Measurements from ENCODE around the gene LRRC59. TPM values are rescaled to one million over a fixed set of nuclear protein-coding genes. Genes with fewer than 3 reads are reported as not detected.

Gene LRRC59
- 105 and 119 TPM in 2 replicates for total RNA-seq (2014; rRNA removed; shearing (Covaris generic))

DNA sequence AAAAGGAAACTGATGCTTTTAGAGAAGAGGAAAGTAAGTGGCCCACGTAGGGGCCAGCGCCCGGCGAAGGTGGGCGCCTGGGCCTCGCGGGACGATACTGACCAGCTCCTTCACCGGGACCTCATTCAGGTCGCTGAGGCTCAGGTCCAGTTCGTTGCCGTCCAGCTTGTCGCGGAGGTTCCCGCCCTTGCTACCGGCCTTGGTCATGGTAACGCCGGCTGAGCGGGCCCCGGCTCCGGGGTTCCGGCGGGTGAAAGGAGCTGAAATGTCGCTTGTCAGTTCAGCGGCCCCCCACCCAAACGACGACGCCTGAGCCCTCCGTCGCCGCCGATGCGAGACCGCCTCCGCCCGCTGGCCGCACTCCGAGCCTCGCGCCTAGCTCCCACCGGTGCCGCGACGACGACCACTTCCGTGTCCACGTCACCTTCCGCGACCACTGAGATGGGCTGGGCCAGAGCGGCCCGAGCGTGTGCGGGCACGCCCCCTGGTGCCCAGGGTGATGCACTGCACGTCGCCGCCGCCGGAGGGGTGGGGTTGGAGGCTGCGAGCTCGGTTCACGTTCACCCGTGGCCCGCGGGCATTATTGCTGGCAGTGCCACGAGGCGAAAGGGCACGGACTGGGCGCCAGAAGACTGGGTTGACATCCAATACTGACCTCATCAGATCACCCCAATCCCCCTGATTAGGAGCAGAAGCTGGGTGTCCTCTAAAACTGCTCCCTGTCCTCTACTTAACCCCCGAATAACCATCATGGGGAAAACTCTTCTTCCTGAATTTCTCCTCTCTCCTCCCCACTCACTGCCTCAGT, at the start of gene LRRC59:
Gene LRRC59, minus strand, starts transcription at position 413 of the 808 bp plus-strand sequence. Its CDS starts 206 bp downstream, at position 207.
- peak; percentile 95 for DNase-seq

DNA sequence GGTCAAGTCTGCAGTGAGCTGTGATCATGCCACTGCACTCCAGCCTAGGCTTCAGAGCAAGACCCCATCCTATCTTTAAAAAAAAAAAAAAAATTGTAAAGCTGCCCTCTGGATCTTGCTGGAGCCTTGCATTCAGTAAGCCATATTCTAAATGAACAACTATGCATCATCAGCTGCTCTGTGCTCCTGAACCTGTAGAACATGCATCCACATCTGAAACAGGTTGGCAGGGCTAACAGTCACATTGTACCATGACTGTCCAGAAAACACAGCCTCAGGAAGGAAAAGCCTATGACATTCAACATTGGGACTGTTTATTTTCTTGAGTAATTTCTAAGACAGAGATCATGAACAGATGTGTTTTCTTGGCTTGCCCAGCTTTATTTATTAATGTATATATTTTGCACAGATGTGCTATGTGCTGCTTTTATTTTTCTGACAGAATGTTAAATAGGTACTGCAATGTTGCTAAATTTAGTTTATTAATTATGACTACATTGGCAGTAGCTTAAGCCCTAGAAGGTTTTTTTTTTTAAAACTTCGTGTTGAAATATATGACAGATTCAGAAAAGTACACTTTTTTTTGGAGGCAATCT, 48.5 kb upstream of the LRRC59 start:
- no peak for DNase-seq
- no peaks in the 10 kb centered on the region for H3K36me3 ChIP-seq (replicated peaks; ENCODE audit: control insufficient read depth, insufficient read depth, low read length)
- no peak overlapping the region for H3K4me3 ChIP-seq (ENCODE audit: insufficient read depth, low read depth, low read length)
- H3K27me3 ChIP-seq (ENCODE audit: control insufficient read depth, insufficient read depth, low read length) = no peaks in the 10 kb centered on the region

More for the DNA sequence above, at the start of gene LRRC59:
- H3K27me3 ChIP-seq (ENCODE audit: control insufficient read depth, insufficient read depth, low read length) = no peaks in the 10 kb centered on the region
- peak within 1 kb of the TSS; percentile 87 for H3K4me3 ChIP-seq (ENCODE audit: insufficient read depth, low read depth, low read length)
- peaks cover 25% of the 10 kb centered on the region for H3K36me3 ChIP-seq (replicated peaks; ENCODE audit: control insufficient read depth, insufficient read depth, low read length)

DNA sequence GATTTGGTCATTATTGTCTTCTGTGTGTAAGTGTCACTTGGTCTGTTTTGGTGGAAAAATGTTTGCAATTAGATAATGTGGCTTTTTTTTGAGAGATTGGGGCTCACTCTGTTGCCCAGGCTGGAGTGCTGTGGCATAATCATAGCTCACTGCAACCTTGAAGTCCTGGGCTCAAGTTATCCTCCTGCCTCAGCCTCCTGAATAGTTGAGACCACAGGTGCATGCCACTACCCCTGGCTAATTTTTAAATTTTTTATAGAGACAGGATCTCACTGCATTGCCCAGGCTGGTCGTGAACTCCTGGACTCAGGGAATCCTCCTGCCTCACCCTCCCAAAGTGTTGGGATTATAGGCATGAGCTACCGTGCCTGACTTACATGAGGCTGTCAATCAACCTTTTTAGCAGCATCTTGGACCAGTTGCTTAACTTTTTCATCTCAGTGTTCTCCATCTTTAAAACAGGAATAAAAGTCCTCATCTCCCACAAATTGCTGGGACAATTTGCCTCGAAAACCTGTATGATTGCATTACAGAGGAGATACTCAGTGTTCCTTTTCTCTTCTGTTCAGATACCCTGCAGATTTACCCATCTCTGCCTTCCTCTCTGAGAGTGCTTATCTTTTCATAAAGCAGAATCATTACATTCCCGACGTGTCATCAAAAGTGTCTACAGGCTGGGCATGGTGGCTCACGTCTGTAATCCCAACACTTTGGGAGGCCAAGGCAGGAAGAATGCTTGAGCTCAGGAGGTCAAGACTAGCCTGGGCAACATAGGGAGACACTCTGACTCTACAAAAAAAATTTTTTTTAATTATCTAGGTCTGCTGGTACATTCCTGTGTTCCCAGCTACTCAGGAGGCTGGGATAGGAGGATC, 47.8 kb upstream of the LRRC59 start:
- H3K27me3 ChIP-seq (ENCODE audit: control insufficient read depth, insufficient read depth, low read length) = no peaks in the 10 kb centered on the region
- no peaks in the 10 kb centered on the region for H3K36me3 ChIP-seq (replicated peaks; ENCODE audit: control insufficient read depth, insufficient read depth, low read length)
- no peak overlapping the region for H3K4me3 ChIP-seq (ENCODE audit: insufficient read depth, low read depth, low read length)
- DNase-seq = no peak

DNA sequence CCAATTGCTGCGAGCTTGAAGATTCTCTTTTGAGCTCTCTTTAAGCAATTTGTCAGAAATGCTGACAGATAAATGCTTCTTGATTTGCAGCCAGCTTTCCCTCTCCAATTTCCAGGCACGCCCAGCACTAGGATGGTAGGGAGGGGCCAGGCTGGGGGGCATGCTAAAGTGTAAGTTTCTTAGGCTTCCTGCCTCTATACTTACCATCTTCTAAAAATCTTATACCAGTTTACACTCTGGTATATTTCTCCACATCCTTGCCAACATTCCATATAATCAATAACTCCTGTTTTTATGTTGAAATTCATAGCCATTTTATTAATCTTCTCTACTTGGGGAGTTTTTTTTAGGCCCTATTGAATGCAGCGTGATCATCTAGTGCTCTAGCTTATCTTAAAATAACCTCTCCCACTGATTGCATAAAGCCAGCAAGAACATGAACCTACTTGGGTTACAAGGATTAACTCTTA, 46.2 kb upstream of the LRRC59 start:
- Histone ChIP-seq H3K27me3 (ENCODE audit: control insufficient read depth, insufficient read depth, low read length) (no peaks in the 10 kb centered on the region), H3K36me3 (replicated peaks; ENCODE audit: control insufficient read depth, insufficient read depth, low read length) (no peaks in the 10 kb centered on the region), H3K4me3 (ENCODE audit: insufficient read depth, low read depth, low read length) (no peak overlapping the region)
- no peak for DNase-seq

DNA sequence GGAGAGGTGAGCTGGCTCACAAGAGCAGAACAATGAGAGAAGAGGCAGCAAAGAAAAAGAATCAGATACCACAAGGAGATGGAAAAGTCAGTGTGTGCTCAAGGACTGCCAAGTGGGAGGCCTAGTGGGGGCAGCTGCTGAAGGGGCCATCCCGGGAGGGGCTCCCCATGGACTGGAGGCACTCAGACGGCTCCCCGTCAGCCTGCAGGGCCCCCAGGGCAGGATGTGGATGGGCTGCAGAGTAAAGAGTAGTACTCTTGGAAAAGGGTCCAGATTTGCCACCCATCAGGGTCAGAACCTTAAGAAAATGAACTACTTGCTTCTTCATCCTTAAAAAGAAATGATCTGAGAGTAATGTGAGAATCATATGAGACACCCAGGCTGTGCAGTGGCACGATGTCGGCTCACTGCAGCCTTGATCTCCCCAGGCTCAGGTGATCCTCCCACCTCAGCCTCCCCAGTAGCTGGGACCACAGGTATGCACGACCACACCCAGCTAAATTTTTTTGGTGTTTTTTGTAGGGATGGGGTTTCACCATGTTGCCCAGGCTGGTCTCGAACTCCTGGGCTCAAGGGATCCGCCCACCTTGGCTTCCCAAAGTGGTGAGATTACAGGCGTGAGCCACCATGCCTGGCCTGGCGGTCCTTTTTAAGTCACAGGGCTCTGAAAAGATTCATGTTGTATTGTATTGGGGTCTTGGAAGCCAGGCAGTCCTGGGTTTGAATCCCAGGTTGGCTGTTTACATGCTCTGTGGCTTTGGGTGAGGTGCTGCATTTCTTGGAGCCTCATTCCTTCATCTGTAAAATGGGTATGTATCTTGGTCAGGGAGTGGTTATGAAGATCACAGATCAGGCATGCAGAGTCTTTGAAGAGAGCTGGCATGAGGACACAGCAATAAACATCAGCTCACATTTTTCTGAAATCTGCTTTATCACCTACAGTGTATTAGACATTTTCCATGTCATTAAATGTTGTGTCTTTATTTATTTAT, 43.8 kb upstream of the LRRC59 start:
- Histone ChIP-seq H3K4me3 (ENCODE audit: insufficient read depth, low read depth, low read length) (no peak overlapping the region), H3K27me3 (ENCODE audit: control insufficient read depth, insufficient read depth, low read length) (no peaks in the 10 kb centered on the region), H3K36me3 (replicated peaks; ENCODE audit: control insufficient read depth, insufficient read depth, low read length) (no peaks in the 10 kb centered on the region)
- no peak for DNase-seq

DNA sequence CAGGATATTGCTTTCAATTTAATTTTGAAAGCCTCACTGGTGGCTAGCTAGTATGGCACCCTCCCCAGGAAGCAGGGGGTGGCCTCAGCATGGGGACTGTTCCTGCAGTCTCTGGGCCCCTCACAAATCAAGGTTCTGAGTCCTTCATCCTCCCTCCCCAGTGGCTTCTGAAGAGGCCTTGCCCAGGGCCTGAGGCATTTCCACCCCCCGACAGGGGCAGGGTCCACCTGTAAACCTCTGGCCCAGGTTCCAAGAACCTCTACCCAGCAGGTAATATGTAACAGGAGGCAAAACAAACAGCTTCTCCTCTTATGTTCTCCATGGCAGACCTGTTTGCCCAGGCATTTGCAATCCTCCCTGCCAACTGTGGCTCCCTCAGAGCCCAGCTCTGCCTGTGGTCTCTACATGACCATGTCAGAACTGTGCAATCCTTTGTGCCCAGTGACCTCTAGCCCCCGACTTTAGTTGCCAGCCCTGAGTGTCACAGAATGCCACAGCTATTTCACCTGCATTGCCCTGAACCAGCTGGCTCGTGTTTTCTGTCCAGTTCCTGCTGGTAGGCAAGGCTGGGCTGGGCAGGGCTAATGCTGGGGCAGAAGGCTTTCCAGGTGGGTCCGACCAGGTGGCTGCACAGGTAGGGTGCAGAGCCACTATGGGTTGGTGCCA, 43.0 kb upstream of the LRRC59 start:
- no peak overlapping the region for H3K4me3 ChIP-seq (ENCODE audit: insufficient read depth, low read depth, low read length)
- DNase-seq = no peak
- no peaks in the 10 kb centered on the region for H3K36me3 ChIP-seq (replicated peaks; ENCODE audit: control insufficient read depth, insufficient read depth, low read length)
- no peaks in the 10 kb centered on the region for H3K27me3 ChIP-seq (ENCODE audit: control insufficient read depth, insufficient read depth, low read length)

DNA sequence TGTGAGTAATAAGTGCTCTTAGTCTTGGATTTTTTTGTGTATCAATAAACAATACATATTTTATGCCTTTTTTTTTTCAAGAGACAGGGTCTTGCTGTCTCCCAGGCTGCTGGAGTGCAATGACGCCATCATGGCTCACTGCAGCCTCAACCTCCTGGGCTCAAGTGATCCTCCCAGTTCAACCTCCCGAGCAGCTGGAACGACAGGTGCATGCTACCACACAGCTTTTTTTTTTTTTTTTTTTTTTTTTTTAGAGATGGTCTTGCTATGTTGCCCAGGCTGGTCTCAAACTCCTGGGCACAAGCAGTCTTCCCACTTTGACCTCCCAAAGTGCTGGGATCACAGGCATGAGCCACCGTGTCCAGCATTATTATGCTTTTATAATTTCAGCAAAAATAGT, 41.7 kb upstream of the LRRC59 start:
- H3K27me3 ChIP-seq (ENCODE audit: control insufficient read depth, insufficient read depth, low read length) = no peaks in the 10 kb centered on the region
- no peak overlapping the region for H3K4me3 ChIP-seq (ENCODE audit: insufficient read depth, low read depth, low read length)
- H3K36me3 ChIP-seq (replicated peaks; ENCODE audit: control insufficient read depth, insufficient read depth, low read length) = no peaks in the 10 kb centered on the region
- no peak for DNase-seq

DNA sequence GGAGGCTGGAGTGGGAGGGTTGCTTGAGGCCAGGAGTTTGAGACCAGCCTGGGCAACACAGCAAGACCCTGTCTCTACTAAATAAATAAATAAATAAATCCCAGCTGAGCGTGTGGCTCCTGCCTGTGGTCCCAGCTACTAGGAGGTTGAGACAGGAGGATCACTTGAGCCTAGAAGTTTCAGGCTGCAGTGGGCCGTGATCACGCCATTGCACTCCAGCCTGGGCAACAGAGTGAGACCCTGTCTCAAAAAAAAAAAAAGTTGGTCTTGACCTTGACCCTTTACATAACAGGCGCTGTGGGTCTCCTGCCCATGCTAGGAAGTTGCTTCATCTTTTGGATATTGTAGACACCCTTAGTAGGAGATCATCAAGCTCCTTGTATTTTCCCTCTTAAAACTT, 40.1 kb upstream of the LRRC59 start:
- DNase-seq = no peak
- H3K27me3 ChIP-seq (ENCODE audit: control insufficient read depth, insufficient read depth, low read length) = no peaks in the 10 kb centered on the region
- H3K36me3 ChIP-seq (replicated peaks; ENCODE audit: control insufficient read depth, insufficient read depth, low read length) = no peaks in the 10 kb centered on the region
- no peak overlapping the region for H3K4me3 ChIP-seq (ENCODE audit: insufficient read depth, low read depth, low read length)

DNA sequence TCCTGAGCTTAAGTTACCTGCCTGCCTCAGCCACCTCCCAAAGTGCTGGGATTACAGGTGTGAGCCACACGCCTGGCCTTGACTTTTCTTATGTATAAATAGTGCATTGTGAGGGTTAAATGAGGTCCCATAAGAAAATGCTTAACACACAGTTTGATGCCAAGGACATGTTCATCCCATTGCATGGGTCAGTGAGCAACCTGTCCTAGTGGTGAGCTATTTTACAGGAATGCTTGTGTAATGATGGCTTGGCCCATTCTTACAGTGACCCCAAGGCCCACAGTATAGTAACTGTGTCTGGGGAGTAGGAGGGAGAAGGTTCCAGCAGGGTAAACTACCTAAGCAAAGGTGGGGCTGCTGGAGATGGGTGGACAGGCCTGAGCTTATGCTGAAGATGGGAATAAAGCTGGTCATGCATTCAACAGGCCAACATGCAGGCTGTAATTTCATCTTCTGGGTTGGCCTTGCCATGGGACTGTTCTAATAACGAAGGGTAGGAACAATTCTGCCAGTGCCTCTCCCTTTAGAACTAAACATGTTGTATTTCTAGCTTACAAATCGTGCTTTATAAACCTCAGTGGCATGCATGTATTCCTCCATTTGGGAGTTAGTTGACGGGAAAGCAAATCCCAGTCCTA, 34.9 kb upstream of the LRRC59 start:
- no peaks in the 10 kb centered on the region; the same call in 1 of the 2 replicates for H3K36me3 ChIP-seq (replicated peaks; ENCODE audit: control insufficient read depth, insufficient read depth, low read length)
- H3K4me3 ChIP-seq (ENCODE audit: insufficient read depth, low read depth, low read length) = no peak overlapping the region
- no peaks in the 10 kb centered on the region for H3K27me3 ChIP-seq (ENCODE audit: control insufficient read depth, insufficient read depth, low read length)
- no peak for DNase-seq

DNA sequence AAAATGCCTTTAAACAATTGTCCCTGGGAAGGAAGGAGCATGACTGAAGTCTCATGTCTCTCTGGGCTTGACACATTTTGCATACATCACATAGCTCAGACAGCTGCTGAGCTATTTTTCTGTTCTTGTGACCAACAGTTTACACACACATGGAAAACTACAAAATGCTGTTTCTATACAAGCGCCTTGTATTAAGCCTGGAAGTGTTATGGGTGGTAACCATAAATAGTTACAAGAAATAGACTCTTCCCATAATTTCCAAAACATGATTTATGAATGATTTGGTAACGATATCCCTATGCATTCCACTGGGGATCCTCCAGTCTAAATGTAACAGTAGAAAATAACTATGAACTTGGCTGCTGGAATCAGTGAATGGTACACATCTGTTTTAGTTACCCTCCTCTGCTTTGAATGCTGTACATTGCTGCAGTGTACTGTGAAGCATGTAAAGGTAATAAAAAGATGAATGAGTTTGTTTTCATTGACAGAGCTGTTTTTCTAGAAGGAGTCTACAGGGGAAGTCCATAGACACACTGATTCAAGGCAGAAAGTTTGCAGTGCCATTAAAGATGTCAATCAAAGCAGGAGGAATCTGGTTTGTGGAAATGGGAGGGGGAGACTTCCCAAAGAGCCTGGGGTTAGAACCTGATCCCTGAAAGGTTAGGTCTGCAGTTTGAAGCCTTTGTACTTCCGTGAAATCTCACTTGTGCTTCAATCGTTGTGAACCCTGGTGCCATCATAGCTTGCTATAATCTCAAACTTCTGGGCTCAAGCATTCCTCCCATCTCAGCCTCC, 33.7 kb upstream of the LRRC59 start:
- H3K4me3 ChIP-seq (ENCODE audit: insufficient read depth, low read depth, low read length) = no peak overlapping the region
- H3K27me3 ChIP-seq (ENCODE audit: control insufficient read depth, insufficient read depth, low read length) = no peaks in the 10 kb centered on the region
- DNase-seq = no peak
- no peaks in the 10 kb centered on the region; the same call in 1 of the 2 replicates for H3K36me3 ChIP-seq (replicated peaks; ENCODE audit: control insufficient read depth, insufficient read depth, low read length)

DNA sequence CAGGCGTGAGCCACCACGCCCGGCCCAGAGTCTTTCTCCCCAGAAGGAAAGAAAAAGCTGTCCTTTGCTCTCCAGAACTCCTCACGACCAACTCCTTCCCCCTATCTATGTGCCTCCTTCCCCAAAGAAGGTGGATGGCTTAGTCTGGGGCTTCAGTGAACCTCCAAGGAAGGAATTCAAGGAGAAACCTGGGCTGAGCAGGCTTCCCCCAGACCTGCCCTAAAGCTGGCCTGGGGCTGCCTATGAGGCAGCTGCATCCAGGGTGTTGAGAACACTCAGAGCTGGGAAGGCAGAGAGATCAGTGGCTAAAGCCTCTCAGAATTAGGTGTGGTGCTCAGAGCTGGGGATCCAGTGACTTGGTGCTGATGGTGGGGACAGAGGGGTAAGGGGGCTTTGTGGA, 32.5 kb upstream of the LRRC59 start:
- peaks cover 7% of the 10 kb centered on the region for H3K27me3 ChIP-seq (ENCODE audit: control insufficient read depth, insufficient read depth, low read length)
- no peak for DNase-seq
- no peak overlapping the region for H3K4me3 ChIP-seq (ENCODE audit: insufficient read depth, low read depth, low read length)
- no peaks in the 10 kb centered on the region; the same call in 1 of the 2 replicates for H3K36me3 ChIP-seq (replicated peaks; ENCODE audit: control insufficient read depth, insufficient read depth, low read length)

DNA sequence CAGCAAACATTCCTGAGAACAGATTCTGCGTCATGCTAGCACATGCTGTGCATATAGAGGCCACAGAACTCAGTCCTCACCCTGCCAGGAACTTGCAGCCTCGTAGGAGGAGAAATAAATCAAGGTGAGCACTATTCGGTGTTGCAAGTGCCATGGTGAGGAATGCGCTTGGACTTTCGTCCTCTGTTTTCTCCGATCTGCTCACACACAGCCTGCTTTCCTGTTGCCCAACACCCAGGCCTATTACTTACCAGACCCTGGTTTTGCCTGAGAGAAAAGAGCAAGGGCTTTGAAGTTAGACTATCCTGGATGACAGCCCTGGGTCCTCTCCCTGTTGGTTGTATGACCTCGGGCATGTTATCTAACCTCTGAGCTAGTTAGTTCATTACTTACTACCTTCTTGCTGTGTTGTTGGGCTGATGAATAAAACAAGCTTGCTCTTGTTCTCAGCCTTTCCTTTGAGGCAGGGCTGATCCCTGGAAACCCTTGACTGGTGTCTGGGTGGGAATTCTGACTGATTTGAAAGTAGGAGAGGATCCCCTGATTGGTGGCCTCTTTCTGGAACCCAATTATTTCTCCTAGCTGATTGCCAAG, 31.6 kb upstream of the LRRC59 start:
- no peak overlapping the region for H3K4me3 ChIP-seq (ENCODE audit: insufficient read depth, low read depth, low read length)
- DNase-seq = no peak

More for the DNA sequence above, 31.6 kb upstream of the LRRC59 start:
- Histone ChIP-seq H3K36me3 (replicated peaks; ENCODE audit: control insufficient read depth, insufficient read depth, low read length) (no peaks in the 10 kb centered on the region; the same call in 1 of the 2 replicates), H3K27me3 (ENCODE audit: control insufficient read depth, insufficient read depth, low read length) (peaks cover 7% of the 10 kb centered on the region)
